Measurements from ENCODE around the gene PCDHGA3.
"Not testable (repeated sequence)": the region's sequence is repeated elsewhere in the genome, so short reads cannot be mapped to it uniquely, and the experiment has no call there.

PCDHGA3 gene

GRCh38 chr5:141383345-141383744, 39.7 kb downstream of the PCDHGA3 start:
- no peak for DNase-seq (ENCODE audit: low spot score)

- DNase-seq (ENCODE audit: low spot score): no peak
These were observed 41.0 kb downstream of the PCDHGA3 start for GRCh38 chr5:141384471-141385267.

GRCh38 chr5:141387557-141388311, 44.1 kb downstream of the PCDHGA3 start, which contains the start of gene PCDHGB4:
TSS of gene PCDHGB4 (plus strand) at chr5:141387698. CDS start at chr5:141387885, 187 bp downstream.
- DNase-seq (ENCODE audit: low spot score): not testable (repeated sequence)

- DNase-seq (ENCODE audit: low spot score): no peak
These were observed 45.0 kb downstream of the PCDHGA3 start for GRCh38 chr5:141388661-141389060.

GRCh38 chr5:141389153-141390042, 45.8 kb downstream of the PCDHGA3 start:
- DNase-seq (ENCODE audit: low spot score): no peak

GRCh38 chr5:141392429-141393198, 49.0 kb downstream of the PCDHGA3 start, which contains the start of gene PCDHGA8:
TSS of gene PCDHGA8 (plus strand) at chr5:141392633. CDS start at chr5:141392814, 181 bp downstream.
- no peak for DNase-seq (ENCODE audit: low spot score)

GRCh38 chr5:141393267-141393666, 49.6 kb downstream of the PCDHGA3 start:
- DNase-seq (ENCODE audit: low spot score): no peak

GRCh38 chr5:141394401-141395187, 51.0 kb downstream of the PCDHGA3 start:
- not testable (repeated sequence) for DNase-seq (ENCODE audit: low spot score)

All from hematopoietic multipotent progenitor cell treated with erythropoietin and hydrocortisone succinate and interleukin-3 and kit ligand, for 17 days (in vitro differentiated cells).